Ureter (tissue), 1 donor: ENCODE measurements around the gene AGTRAP. TPM values are rescaled to one million over a fixed set of nuclear protein-coding genes. Genes with fewer than 3 reads are reported as not detected.

Experiments
- DNase-seq: peaks from one replicate; pipeline ENCODE4 v3.0.0-alpha.2; 2020; ENCODE audit warnings: low spot score
- total RNA-seq: library from RNA; stranded (reverse); gene quantifications from one replicate; pipeline ENCODE4 v1.2.4, GENCODE V29; 2023
- donor health status: DM: yes; HTN: yes; CAD: no.

AGTRAP gene
- total RNA-seq, 1 donor from 2014 or later: 33.1 TPM

DNA sequence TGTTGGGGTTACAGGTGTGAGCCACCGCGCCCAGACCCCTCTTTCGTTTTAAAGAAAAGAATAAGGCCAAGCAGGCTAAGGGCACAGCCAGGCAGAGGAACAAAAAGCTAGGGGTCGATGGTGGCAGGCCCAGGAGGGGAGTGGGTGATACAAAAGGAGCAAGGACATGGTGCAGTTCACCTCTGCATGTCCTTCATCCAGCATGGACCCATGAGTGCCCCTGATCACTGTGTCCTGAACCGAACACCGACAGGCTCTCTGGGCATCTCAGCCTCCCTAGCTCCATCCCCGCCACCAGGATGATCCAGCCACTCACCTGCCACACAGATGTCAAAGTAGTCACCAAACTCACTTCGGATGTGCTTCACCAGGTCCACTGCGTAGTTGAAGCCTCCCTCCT lies 64.0 kb downstream of the AGTRAP start:
- no peak for DNase-seq

GRCh38 chr1:11800391-11800755 lies 64.4 kb downstream of the AGTRAP start:
- no peak for DNase-seq

Other genes with a start within 250 kb of the AGTRAP start
- gene FBXO2, start 81.7 kb upstream of the AGTRAP start, total RNA-seq: 3.5 TPM
- gene FBXO44, start 81.3 kb upstream of the AGTRAP start, total RNA-seq: 19.3 TPM
- gene FBXO6, start 71.9 kb upstream of the AGTRAP start, total RNA-seq: 7.5 TPM
- 16.6 TPM for gene MAD2L2, start 55.0 kb upstream of the AGTRAP start, total RNA-seq
- gene DRAXIN, start 44.4 kb upstream of the AGTRAP start, total RNA-seq: 0.08 TPM
- gene C1orf167, start 26.1 kb downstream of the AGTRAP start, total RNA-seq: 0.68 TPM
- gene MTHFR, start 69.8 kb downstream of the AGTRAP start, total RNA-seq: 55.4 TPM
- gene CLCN6, start 70.1 kb downstream of the AGTRAP start, total RNA-seq: 25.9 TPM
- gene NPPA, start 111.6 kb downstream of the AGTRAP start, total RNA-seq: not detected
- not detected for gene NPPB, start 122.8 kb downstream of the AGTRAP start, total RNA-seq
- 36.6 TPM for gene KIAA2013, start 190.3 kb downstream of the AGTRAP start, total RNA-seq
- 54.5 TPM for gene PLOD1, start 198.6 kb downstream of the AGTRAP start, total RNA-seq
- gene MFN2, start 244.3 kb downstream of the AGTRAP start, total RNA-seq: 116 TPM